Glutamatergic neuron (in vitro differentiated cells): ENCODE data around the gene GP2. TPM values are rescaled to one million over a fixed set of nuclear protein-coding genes. Genes with fewer than 3 reads are reported as not detected.

ENCODE experiments used
- DNase-seq: peaks from one replicate; pipeline ENCODE4 v3.0.0; 2022
- H3K27ac Mint-ChIP-seq: one replicate; pipeline ENCODE4 v1.8.0; 2020; ENCODE audit warnings: mild to moderate bottlenecking, mixed read lengths, inconsistent platforms; ENCODE audit not compliant: unreplicated experiment
- H3K27me3 Mint-ChIP-seq: one replicate; pipeline ENCODE4 v1.8.0; 2020; ENCODE audit warnings: mild to moderate bottlenecking, moderate library complexity, mixed read lengths, inconsistent platforms; ENCODE audit not compliant: unreplicated experiment
- H3K36me3 Mint-ChIP-seq: one replicate; pipeline ENCODE4 v1.8.0; 2020; ENCODE audit warnings: mild to moderate bottlenecking, mixed read lengths, inconsistent platforms; ENCODE audit not compliant: unreplicated experiment
- H3K4me1 Mint-ChIP-seq: one replicate; pipeline ENCODE4 v1.8.0; 2020; ENCODE audit warnings: mild to moderate bottlenecking, low read depth, mixed read lengths, inconsistent platforms; ENCODE audit not compliant: unreplicated experiment
- H3K4me3 Mint-ChIP-seq: one replicate; pipeline ENCODE4 v1.8.0; 2020; ENCODE audit warnings: mild to moderate bottlenecking, mixed read lengths, inconsistent platforms; ENCODE audit not compliant: unreplicated experiment
- H3K9me3 Mint-ChIP-seq: one replicate; pipeline ENCODE4 v1.8.0; 2020; ENCODE audit warnings: mild to moderate bottlenecking, moderate library complexity, mixed read lengths, inconsistent platforms; ENCODE audit not compliant: unreplicated experiment
- total RNA-seq: library from RNA; stranded (reverse); fragmentation: NEBNext Ultra II Directional; extraction: Animal tissue kit (Norgen Biotek cat#: 25700); gene quantifications from one replicate; pipeline ENCODE4 v1.2.1, GENCODE V29; 2021; ENCODE audit not compliant: unreplicated experiment
- TF ChIP-seq, protein P1 (sequence below): fragments of 200-600 bp; sonication (generic); IDR thresholded peaks from one replicate; pipeline ENCODE4 v1.5.0; 2021; ENCODE audit not compliant: partially characterized antibody, unreplicated experiment

The GP2 gene
- total RNA-seq, 1 donor from 2014 or later, result not detected

DNA sequence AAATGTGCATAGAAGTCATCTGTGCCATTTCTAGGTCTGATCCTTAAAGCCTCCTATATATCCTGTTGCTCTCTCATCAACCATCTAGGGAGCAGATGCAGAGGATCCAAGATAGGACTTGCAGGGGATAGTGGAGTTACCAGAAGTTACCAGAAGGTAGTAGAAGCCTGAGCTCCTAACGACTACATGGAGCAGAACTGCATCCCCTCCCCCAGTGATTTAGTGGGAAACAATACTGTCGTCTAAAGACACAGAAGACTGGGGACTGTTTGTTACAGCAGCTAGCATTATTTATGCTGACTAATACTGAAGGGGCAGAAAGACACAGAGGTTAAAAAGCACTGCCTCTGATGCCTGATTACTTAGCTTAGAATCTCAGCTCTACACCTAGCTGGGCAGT is 15.8 kb downstream of the GP2 start:
- no peak for DNase-seq
- Mint-ChIP-seq H3K36me3 (no peaks in the 10 kb centered on the region), H3K27ac (no peak overlapping the region), H3K4me1 (no peaks in the 10 kb centered on the region), H3K9me3 (no peaks in the 10 kb centered on the region), H3K27me3 (peaks cover 5% of the 10 kb centered on the region), H3K4me3 (no peak overlapping the region)
- TF ChIP-seq, protein P1, sequence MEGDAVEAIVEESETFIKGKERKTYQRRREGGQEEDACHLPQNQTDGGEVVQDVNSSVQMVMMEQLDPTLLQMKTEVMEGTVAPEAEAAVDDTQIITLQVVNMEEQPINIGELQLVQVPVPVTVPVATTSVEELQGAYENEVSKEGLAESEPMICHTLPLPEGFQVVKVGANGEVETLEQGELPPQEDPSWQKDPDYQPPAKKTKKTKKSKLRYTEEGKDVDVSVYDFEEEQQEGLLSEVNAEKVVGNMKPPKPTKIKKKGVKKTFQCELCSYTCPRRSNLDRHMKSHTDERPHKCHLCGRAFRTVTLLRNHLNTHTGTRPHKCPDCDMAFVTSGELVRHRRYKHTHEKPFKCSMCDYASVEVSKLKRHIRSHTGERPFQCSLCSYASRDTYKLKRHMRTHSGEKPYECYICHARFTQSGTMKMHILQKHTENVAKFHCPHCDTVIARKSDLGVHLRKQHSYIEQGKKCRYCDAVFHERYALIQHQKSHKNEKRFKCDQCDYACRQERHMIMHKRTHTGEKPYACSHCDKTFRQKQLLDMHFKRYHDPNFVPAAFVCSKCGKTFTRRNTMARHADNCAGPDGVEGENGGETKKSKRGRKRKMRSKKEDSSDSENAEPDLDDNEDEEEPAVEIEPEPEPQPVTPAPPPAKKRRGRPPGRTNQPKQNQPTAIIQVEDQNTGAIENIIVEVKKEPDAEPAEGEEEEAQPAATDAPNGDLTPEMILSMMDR, result no peak

DNA sequence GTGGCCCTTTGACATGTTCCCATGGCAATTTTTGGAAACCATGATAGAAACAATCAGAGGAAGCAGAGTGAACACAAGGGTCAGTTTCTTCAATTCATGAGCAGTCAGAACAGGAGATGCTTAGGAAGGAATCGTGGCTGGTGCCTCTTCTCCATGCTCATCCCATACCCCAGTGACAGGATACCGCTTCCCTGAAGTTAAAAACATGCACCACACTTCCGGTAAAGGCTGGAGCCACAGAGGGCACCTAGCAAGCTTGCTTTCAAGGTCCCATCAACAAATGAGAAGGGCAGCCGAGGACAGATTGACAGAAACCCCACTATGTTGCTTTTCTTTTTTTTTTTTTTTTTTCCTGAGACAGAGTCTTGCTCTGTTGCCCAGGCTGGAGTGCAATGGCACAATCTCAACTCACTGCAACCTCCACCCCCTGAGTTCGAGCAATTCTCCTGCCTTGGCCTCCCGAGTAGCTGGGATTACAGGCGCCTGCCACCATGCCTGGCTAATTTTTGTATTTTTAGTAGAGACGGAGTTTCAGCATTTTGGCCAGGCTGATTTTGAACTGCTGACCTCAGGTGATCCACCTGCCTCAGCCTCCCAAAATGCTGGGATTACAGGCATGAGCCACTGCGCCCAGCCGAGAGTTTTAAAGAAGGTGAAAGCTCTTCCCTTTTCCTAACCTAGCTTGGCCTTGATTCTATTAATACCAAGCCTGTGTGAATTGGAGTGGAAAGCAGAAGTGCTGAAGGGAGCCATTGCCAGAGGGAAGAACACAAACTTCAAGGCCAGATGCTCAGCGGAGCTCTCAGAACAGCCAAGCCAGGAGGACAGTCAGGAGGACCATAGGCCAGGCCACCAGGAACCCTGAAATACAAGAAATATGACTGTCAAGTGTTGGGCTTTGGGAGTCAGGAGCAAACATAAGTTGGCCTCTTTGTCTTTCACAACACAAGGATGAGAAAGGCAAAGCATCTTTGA is 16.6 kb downstream of the GP2 start:
- Mint-ChIP-seq H3K9me3 (no peaks in the 10 kb centered on the region), H3K4me3 (no peak overlapping the region), H3K27ac (no peak overlapping the region), H3K36me3 (no peaks in the 10 kb centered on the region), H3K4me1 (no peaks in the 10 kb centered on the region), H3K27me3 (peaks cover 5% of the 10 kb centered on the region)
- TF ChIP-seq, protein P1, result no peak
- DNase-seq, result no peak

DNA sequence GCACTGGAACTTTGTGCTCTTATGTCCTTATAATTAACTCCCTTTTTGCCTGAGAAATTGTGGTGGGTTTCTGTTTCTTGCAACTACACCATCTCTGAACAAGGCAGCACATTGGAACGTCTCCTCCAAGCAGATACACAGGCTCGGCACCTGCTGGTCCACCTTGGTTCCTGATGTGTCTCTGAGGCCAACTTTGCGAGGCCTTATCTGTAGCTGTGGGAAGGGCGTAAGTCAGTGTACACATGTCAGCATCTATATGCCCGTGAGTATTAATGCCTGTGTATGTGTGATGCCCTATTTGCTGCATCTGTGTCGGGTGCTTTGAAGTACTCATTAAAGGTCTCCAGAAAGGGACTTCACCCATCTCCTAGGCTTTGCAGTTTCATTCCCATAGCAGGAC is 17.5 kb downstream of the GP2 start:
- Mint-ChIP-seq H3K27me3 (peaks cover 3% of the 10 kb centered on the region), H3K9me3 (no peaks in the 10 kb centered on the region), H3K36me3 (no peaks in the 10 kb centered on the region), H3K4me3 (no peak overlapping the region), H3K4me1 (no peaks in the 10 kb centered on the region), H3K27ac (no peak overlapping the region)
- TF ChIP-seq, protein P1, result no peak
- DNase-seq, result no peak

DNA sequence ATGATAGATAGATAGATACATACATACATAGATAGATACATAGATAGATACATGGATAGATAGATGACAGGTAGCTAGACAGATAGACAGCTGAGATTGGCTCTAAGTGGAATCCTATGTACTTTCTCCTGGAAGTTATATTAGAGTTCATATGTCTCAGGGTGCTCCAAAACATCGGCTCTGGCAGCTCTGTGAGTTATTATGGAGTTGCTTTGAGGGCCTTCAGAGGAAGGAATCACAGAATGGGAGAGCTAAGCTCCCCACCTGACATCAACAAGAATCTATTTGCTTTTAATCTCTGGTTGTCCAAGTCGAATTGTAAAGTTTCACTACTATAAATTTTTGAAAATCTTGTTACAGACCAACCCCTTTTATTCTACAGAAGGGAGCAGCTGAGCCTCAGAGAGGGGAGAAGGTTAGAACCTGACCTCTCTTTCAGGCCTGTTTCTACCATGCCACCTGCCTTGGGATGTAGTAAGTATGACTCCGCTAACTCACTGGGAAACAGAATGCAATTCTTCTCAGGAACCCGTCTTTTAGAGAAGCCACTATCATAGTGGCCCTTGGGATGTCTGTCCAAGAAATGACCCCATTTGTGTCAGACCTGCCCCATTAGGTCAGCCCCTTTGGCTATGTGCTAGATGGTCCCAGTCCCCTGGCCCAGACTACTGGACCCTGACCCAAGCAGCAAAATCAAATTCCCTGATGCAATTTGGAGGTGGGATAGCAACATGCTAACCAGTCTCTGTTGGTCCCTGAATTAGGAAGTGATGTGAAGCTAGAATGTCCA is 18.3 kb downstream of the GP2 start:
- H3K9me3 Mint-ChIP-seq, result no peaks in the 10 kb centered on the region
- peaks cover 3% of the 10 kb centered on the region for H3K27me3 Mint-ChIP-seq
- TF ChIP-seq, protein P1, result no peak
- no peak for DNase-seq
- no peak overlapping the region for H3K27ac Mint-ChIP-seq
- no peak overlapping the region for H3K4me3 Mint-ChIP-seq
- no peaks in the 10 kb centered on the region for H3K4me1 Mint-ChIP-seq
- no peaks in the 10 kb centered on the region for H3K36me3 Mint-ChIP-seq

DNA sequence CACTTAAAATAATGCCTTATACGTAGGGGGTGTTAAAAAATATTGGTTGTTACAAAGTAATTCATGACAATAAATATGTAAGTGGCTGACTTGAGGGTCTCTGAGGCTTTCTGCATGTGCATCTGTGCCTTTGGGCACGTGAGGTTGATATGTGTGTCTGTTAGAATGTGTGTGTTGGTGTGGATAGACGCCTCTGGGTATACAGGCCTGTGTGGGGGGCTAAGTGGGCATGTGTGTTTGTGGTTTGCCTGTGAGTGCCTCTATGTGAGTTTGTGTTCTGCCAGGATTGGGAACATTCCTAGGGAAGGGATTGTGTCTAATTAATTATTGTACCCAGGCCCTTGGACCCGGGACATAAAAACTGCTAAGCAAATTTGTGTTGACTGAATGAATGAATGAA is 19.0 kb downstream of the GP2 start:
- Mint-ChIP-seq H3K9me3 (no peaks in the 10 kb centered on the region), H3K4me1 (no peaks in the 10 kb centered on the region), H3K27ac (no peak overlapping the region), H3K36me3 (no peaks in the 10 kb centered on the region), H3K4me3 (no peak overlapping the region), H3K27me3 (peaks cover 3% of the 10 kb centered on the region)
- no peak for DNase-seq
- TF ChIP-seq, protein P1, result no peak
